HepG2 (cell line): ENCODE results near the gene ITPRIP. TPM values are rescaled to one million over a fixed set of nuclear protein-coding genes. Genes with fewer than 3 reads are reported as not detected.

Source experiments
- AHDC1 ChIP-seq: sonication (generic); formaldehyde crosslinking; IDR thresholded peaks from 2 replicates; pipeline ENCODE4 v1.5.1; 2020; ENCODE audit warnings: mild to moderate bottlenecking, missing genetic modification reagents, borderline replicate concordance
- CHD2 ChIP-seq: IDR thresholded peaks from 2 replicates; pipeline ENCODE4 v1.6.1; 2011; ENCODE audit warnings: low read depth, low read length, improper control_type of control experiment
- HMGA1 ChIP-seq: sonication (generic); formaldehyde crosslinking; conservative IDR thresholded peaks from 2 replicates; pipeline ENCODE4 v1.4.0; 2020; ENCODE audit warnings: missing genetic modification reagents
- MXI1 ChIP-seq: IDR thresholded peaks from 3 replicates; pipeline ENCODE4 v1.6.1; 2012; ENCODE audit warnings: low read depth, low read length, inconsistent platforms, borderline replicate concordance
- POLR2AphosphoS5 ChIP-seq: IDR thresholded peaks from 2 replicates; pipeline ENCODE4 v1.6.1; 2012; ENCODE audit warnings: low read depth, low read length
- ZNF704 ChIP-seq: sonication (generic); formaldehyde crosslinking; IDR thresholded peaks from 2 replicates; pipeline ENCODE4 v1.8.1; 2023; ENCODE audit warnings: mild to moderate bottlenecking, inconsistent platforms, moderate library complexity, missing genetic modification reagents, borderline replicate concordance
- polyA plus RNA-seq, 8 experiments: library from polyadenylated mRNA; depleted of rRNA in 3 of 8; stranded (reverse) in 7 of 8; unstranded in 1 of 8; fragments of >200 nt; fragmentation: Illumina TruSeq in 4 of 8; extraction: Trizol in 4 of 8; gene quantifications; 2 replicates each; pipeline versions ENCODE4 v1.2.1 to v1.2.3, GENCODE V29; 2011 to 2016; ENCODE audit warnings: low read depth in 4 of 8, missing spikeins in 1 of 8, mixed read lengths in 1 of 8; ENCODE audit not compliant: insufficient read depth in 1 of 8
- total RNA-seq, 5 experiments: library from RNA; depleted of rRNA; stranded (reverse); fragments of >200 nt; fragmentation: Illumina TruSeq; extraction: Trizol; gene quantifications; 2 replicates each; pipeline ENCODE4 v1.2.3, GENCODE V29; 2016; ENCODE audit warnings: low read depth in 1 of 5

ITPRIP gene
- total and polyA plus RNA-seq, 2 of the 13 experiments (the other 11 are each of a cell fraction or from before 2014, with no cell fraction given) = 1.00 to 2.8 TPM

GRCh38 chr10:104333728-104334373 lies 4.4 kb downstream of the ITPRIP start (continued):
- TF ChIP-seq AHDC1 (CRISPR knock-in tag) = no peak
- TF ChIP-seq ZNF704 = no peak
- TF ChIP-seq CHD2 = no peak
- no peak for TF ChIP-seq MXI1
- no peak for TF ChIP-seq POLR2AphosphoS5
- TF ChIP-seq HMGA1 (CRISPR knock-in tag) = no peak
- TF ChIP-seq, all 625 proteins: peak for 0
